Neural cell (in vitro differentiated cells): ENCODE results near the gene DCLK1. TPM values are rescaled to one million over a fixed set of nuclear protein-coding genes. Genes with fewer than 3 reads are reported as not detected.

Experiments
- H2AFZ ChIP-seq: fragments of 200-600, 300-800 bp; sonication (generic), shearing (Covaris generic); 2 replicates; pipeline ENCODE4 v1.6.0; 2014; ENCODE audit warnings: low read depth, mild to moderate bottlenecking, antibody characterized with exemption, low read length, moderate library complexity
- H3F3A ChIP-seq: fragments of 200-600 bp; shearing (Covaris generic); 2 replicates; pipeline ENCODE4 v1.6.1; 2016; ENCODE audit warnings: mild to moderate bottlenecking, moderate library complexity, mixed read lengths, antibody characterized with exemption, low read length; ENCODE audit not compliant: insufficient read depth, poor library complexity, severe bottlenecking
- H3K27ac ChIP-seq: fragments of 200-600, 300-800 bp; sonication (generic), shearing (Covaris generic); 2 replicates; pipeline ENCODE4 v1.5.1; 2014; ENCODE audit warnings: mild to moderate bottlenecking, low read length, moderate library complexity
- H3K27me3 ChIP-seq: fragments of 300-800, 200-600 bp; sonication (generic), shearing (Covaris generic); 2 replicates; pipeline ENCODE4 v1.6.0; 2014; ENCODE audit warnings: mild to moderate bottlenecking, low read depth, low read length, moderate library complexity; ENCODE audit not compliant: insufficient read depth
- H3K36me3 ChIP-seq: fragments of 300-800, 200-600 bp; sonication (generic), shearing (Covaris generic); 2 replicates; pipeline ENCODE4 v1.5.1; 2014; ENCODE audit warnings: mild to moderate bottlenecking, antibody characterized with exemption, low read length, moderate library complexity; ENCODE audit not compliant: insufficient read depth
- H3K4me2 ChIP-seq: fragments of 300-800, 200-600 bp; sonication (generic), shearing (Covaris generic); 2 replicates; pipeline ENCODE4 v1.6.0; 2014; ENCODE audit warnings: mild to moderate bottlenecking, low read length
- H3K4me3 ChIP-seq: fragments of 300-800, 200-600 bp; sonication (generic), shearing (Covaris generic); 2 replicates; pipeline ENCODE4 v1.5.1; 2014; ENCODE audit warnings: mild to moderate bottlenecking, low read length, moderate library complexity
- H3K79me2 ChIP-seq: fragments of 200-600 bp; shearing (Covaris generic); replicated peaks from 2 replicates; pipeline ENCODE4 v1.6.0; 2014; ENCODE audit warnings: mild to moderate bottlenecking, low read length, moderate library complexity; ENCODE audit not compliant: insufficient read depth
- H3K9ac ChIP-seq: fragments of 300-800, 200-600 bp; sonication (generic), shearing (Covaris generic); 2 replicates; pipeline ENCODE4 v1.6.1; 2016; ENCODE audit warnings: mild to moderate bottlenecking, low read length, mixed read lengths
- H3K9me2 ChIP-seq: fragments of 200-600 bp; shearing (Covaris generic); 2 replicates; pipeline ENCODE4 v1.6.1; 2016; ENCODE audit warnings: mild to moderate bottlenecking, low read length, mixed read lengths; ENCODE audit not compliant: insufficient read depth
- H3K9me3 ChIP-seq: fragments of 200-600, 300-800 bp; sonication (generic), shearing (Covaris generic); 2 replicates; pipeline ENCODE4 v1.6.1; 2016; ENCODE audit warnings: mild to moderate bottlenecking, mixed run types, low read length, moderate library complexity, mixed read lengths
- H4K20me1 ChIP-seq: fragments of 200-600 bp; shearing (Covaris generic); 2 replicates; pipeline ENCODE4 v1.6.1; 2016; ENCODE audit warnings: mild to moderate bottlenecking, mixed run types; ENCODE audit not compliant: insufficient read depth
- CTCF ChIP-seq: fragments of 450-650 bp; IDR thresholded peaks from 2 replicates; pipeline ENCODE4 v1.5.1; 2014; ENCODE audit warnings: antibody characterized with exemption, mild to moderate bottlenecking, moderate library complexity; ENCODE audit not compliant: poor library complexity, severe bottlenecking
- EP300 ChIP-seq: fragments of 450-650 bp; conservative IDR thresholded peaks from 2 replicates; pipeline ENCODE4 v1.6.1; 2014; ENCODE audit warnings: antibody characterized with exemption, mild to moderate bottlenecking, moderate library complexity; ENCODE audit not compliant: poor library complexity, severe bottlenecking
- EZH2 ChIP-seq: fragments of 200-600, 300-800 bp; shearing (Covaris generic), sonication (generic); IDR thresholded peaks from 2 replicates; pipeline ENCODE4 v1.6.1; 2014; ENCODE audit warnings: antibody characterized with exemption, low read length, borderline replicate concordance, mild to moderate bottlenecking; ENCODE audit not compliant: insufficient read depth, poor library complexity, severe bottlenecking
- MXI1 ChIP-seq: fragments of 450-650 bp; conservative IDR thresholded peaks from 2 replicates; pipeline ENCODE4 v1.6.1; 2014; ENCODE audit warnings: antibody characterized with exemption, mild to moderate bottlenecking; ENCODE audit not compliant: poor library complexity, severe bottlenecking
- POLR2AphosphoS5 ChIP-seq: IDR thresholded peaks from 2 replicates; pipeline ENCODE4 v1.6.1; 2012
- RAD21 ChIP-seq: fragments of 450-650 bp; conservative IDR thresholded peaks from 2 replicates; pipeline ENCODE4 v1.6.1; 2014; ENCODE audit warnings: antibody characterized with exemption, mild to moderate bottlenecking, moderate library complexity
- REST ChIP-seq: IDR thresholded peaks from 2 replicates; pipeline ENCODE4 v1.6.1; 2012; ENCODE audit warnings: borderline replicate concordance
- SMC3 ChIP-seq: fragments of 450-650 bp; conservative IDR thresholded peaks from 2 replicates; pipeline ENCODE4 v1.6.1; 2014; ENCODE audit warnings: antibody characterized with exemption, mild to moderate bottlenecking, moderate library complexity; ENCODE audit not compliant: poor library complexity
- TAF1 ChIP-seq: IDR thresholded peaks from 2 replicates; pipeline ENCODE4 v1.6.1; 2012; ENCODE audit warnings: low read depth
- polyA plus RNA-seq: library from polyadenylated mRNA; depleted of rRNA; stranded (reverse); fragments of >200 nt; gene quantifications from 2 replicates; pipeline ENCODE4 v1.2.3, GENCODE V29; 2014

DCLK1 gene
- polyA plus RNA-seq, 1 donor from 2014 or later: 124 TPM

GRCh38 chr13:35764326-35765015 lies 366.7 kb downstream of the DCLK1 start:
- Histone ChIP-seq H3K36me3 (no peaks in the 10 kb centered on the region), H4K20me1 (no peaks in the 10 kb centered on the region), H3K4me2 (no peak overlapping the region), H2AFZ (no peak overlapping the region), H3K4me3 (no peak overlapping the region), H3K9ac (no peak overlapping the region), H3K27ac (no peak overlapping the region), H3F3A (peaks cover 5% of the 10 kb centered on the region), H3K9me2 (no peaks in the 10 kb centered on the region), H3K79me2 (no peaks in the 10 kb centered on the region), H3K9me3 (no peaks in the 10 kb centered on the region), H3K27me3 (no peaks in the 10 kb centered on the region)
- no peak for TF ChIP-seq POLR2AphosphoS5
- no peak for TF ChIP-seq MXI1
- TF ChIP-seq TAF1: no peak
- TF ChIP-seq CTCF: no peak
- no peak for TF ChIP-seq EZH2
- no peak for TF ChIP-seq EP300
- TF ChIP-seq RAD21: no peak
- no peak for TF ChIP-seq SMC3
- TF ChIP-seq REST: no peak

GRCh38 chr13:35763782-35764123 lies 367.4 kb downstream of the DCLK1 start:
- Histone ChIP-seq H3K9ac (no peak overlapping the region), H3K4me2 (no peak overlapping the region), H3K79me2 (no peaks in the 10 kb centered on the region), H2AFZ (no peak overlapping the region), H3K27ac (no peak overlapping the region), H3K9me3 (no peaks in the 10 kb centered on the region), H3F3A (peaks cover 5% of the 10 kb centered on the region), H3K4me3 (no peak overlapping the region), H3K36me3 (no peaks in the 10 kb centered on the region), H3K9me2 (no peaks in the 10 kb centered on the region), H3K27me3 (no peaks in the 10 kb centered on the region), H4K20me1 (no peaks in the 10 kb centered on the region)
- TF ChIP-seq EP300 (no peak), EZH2 (no peak), SMC3 (no peak), RAD21 (no peak), REST (no peak), TAF1 (no peak), POLR2AphosphoS5 (no peak), MXI1 (no peak), CTCF (no peak)
